WTC11 (cell line): ENCODE data around the gene CIC. TPM values are rescaled to one million over a fixed set of nuclear protein-coding genes. Genes with fewer than 3 reads are reported as not detected.

Experiments used
- ATAC-seq: fragments of 200-7000 bp; cut with Tn5 transposase; 2 replicates; pipeline ENCODE4 v1.10.0; 2021; ENCODE audit warnings: mild to moderate bottlenecking, moderate library complexity
- CTCF ChIA-PET: fragments of 300-600 bp; sonication (Branson Sonifier 250); formaldehyde crosslinking; loops from one replicate; lab custom pipeline; 2021; ENCODE audit warnings: antibody characterized with exemption; lab: Charles Lee
- POLR2A ChIA-PET: fragments of 350-600 bp; sonication (Branson Sonifier 250); formaldehyde crosslinking; loops from one replicate; lab custom pipeline; 2021; ENCODE audit warnings: antibody characterized with exemption; lab: Charles Lee
- DNase-seq: peaks from one replicate; pipeline ENCODE4 v3.0.0; 2021; ENCODE audit warnings: low spot score
- H3K27ac Mint-ChIP-seq: 2 replicates; pipeline ENCODE4 v1.8.0; 2021; ENCODE audit warnings: mixed read lengths
- H3K27me3 Mint-ChIP-seq: 2 replicates; pipeline ENCODE4 v1.8.0; 2021; ENCODE audit warnings: low read depth, mild to moderate bottlenecking, moderate library complexity, mixed read lengths
- H3K36me3 Mint-ChIP-seq: 2 replicates; pipeline ENCODE4 v1.8.0; 2021; ENCODE audit warnings: mixed read lengths
- H3K4me1 Mint-ChIP-seq: 2 replicates; pipeline ENCODE4 v1.8.0; 2022; ENCODE audit warnings: mixed read lengths
- H3K4me3 Mint-ChIP-seq: 2 replicates; pipeline ENCODE4 v1.8.0; 2021; ENCODE audit warnings: mild to moderate bottlenecking, moderate library complexity, mixed read lengths
- H3K9me3 Mint-ChIP-seq: 2 replicates; pipeline ENCODE4 v1.8.0; 2021; ENCODE audit warnings: mixed read lengths
- CREM ChIP-seq: sonication (generic); formaldehyde crosslinking; IDR thresholded peaks from 2 replicates; pipeline ENCODE4 v1.8.1; 2022; ENCODE audit warnings: mild to moderate bottlenecking, missing genetic modification reagents, moderate library complexity
- CTCF ChIP-seq: fragments of 200-600 bp; IDR thresholded peaks from 2 replicates; pipeline ENCODE4 v1.8.0; 2022; ENCODE audit warnings: antibody characterized with exemption
- ESRRA ChIP-seq: sonication (generic); formaldehyde crosslinking; IDR thresholded peaks from 2 replicates; pipeline ENCODE4 v1.8.1; 2022; ENCODE audit warnings: mild to moderate bottlenecking, missing genetic modification reagents, borderline replicate concordance
- GTF2I ChIP-seq: fragments of 250-450 bp; sonication (Bioruptor Pico); conservative IDR thresholded peaks from 2 replicates; pipeline ENCODE4 v1.4.0; 2021; ENCODE audit warnings: mild to moderate bottlenecking
- NFE2L1 ChIP-seq: sonication (generic); formaldehyde crosslinking; IDR thresholded peaks from 2 replicates; pipeline ENCODE4 v1.8.1; 2023; ENCODE audit warnings: missing genetic modification reagents
- NR3C1 ChIP-seq: sonication (generic); formaldehyde crosslinking; conservative IDR thresholded peaks from 2 replicates; pipeline ENCODE4 v1.8.1; 2023; ENCODE audit warnings: low read depth, mild to moderate bottlenecking, missing genetic modification reagents
- PRDM15 ChIP-seq: sonication (generic); formaldehyde crosslinking; IDR thresholded peaks from 2 replicates; pipeline ENCODE4 v1.8.0; 2022; ENCODE audit warnings: missing genetic modification reagents
- RORB ChIP-seq: fragments of 250-450 bp; sonication (Bioruptor Pico); IDR thresholded peaks from 2 replicates; pipeline ENCODE4 v1.9.0; 2021; ENCODE audit warnings: mild to moderate bottlenecking
- USF2 ChIP-seq: sonication (generic); formaldehyde crosslinking; IDR thresholded peaks from 2 replicates; pipeline ENCODE4 v1.8.1; 2023; ENCODE audit warnings: mild to moderate bottlenecking, missing genetic modification reagents, moderate library complexity
- ZNF396 ChIP-seq: fragments of 250-450 bp; sonication (Bioruptor Pico); IDR thresholded peaks from 2 replicates; pipeline ENCODE4 v1.8.0; 2021; ENCODE audit warnings: mild to moderate bottlenecking, moderate library complexity, borderline replicate concordance
- ZNF512 ChIP-seq: sonication (generic); formaldehyde crosslinking; IDR thresholded peaks from 2 replicates; pipeline ENCODE4 v1.8.1; 2022; ENCODE audit warnings: missing genetic modification reagents, borderline replicate concordance
- total RNA-seq: library from RNA; stranded (reverse); gene quantifications from 3 replicates; pipeline ENCODE4 v1.2.3, GENCODE V29; 2021
- TF ChIP-seq, protein P1 (sequence below): sonication (generic); formaldehyde crosslinking; IDR thresholded peaks from 2 replicates; pipeline ENCODE4 v1.8.1; 2023; ENCODE audit warnings: mild to moderate bottlenecking, missing genetic modification reagents

Gene CIC
- total RNA-seq, 1 experiment from 2014 or later: 55.8 TPM

DNA sequence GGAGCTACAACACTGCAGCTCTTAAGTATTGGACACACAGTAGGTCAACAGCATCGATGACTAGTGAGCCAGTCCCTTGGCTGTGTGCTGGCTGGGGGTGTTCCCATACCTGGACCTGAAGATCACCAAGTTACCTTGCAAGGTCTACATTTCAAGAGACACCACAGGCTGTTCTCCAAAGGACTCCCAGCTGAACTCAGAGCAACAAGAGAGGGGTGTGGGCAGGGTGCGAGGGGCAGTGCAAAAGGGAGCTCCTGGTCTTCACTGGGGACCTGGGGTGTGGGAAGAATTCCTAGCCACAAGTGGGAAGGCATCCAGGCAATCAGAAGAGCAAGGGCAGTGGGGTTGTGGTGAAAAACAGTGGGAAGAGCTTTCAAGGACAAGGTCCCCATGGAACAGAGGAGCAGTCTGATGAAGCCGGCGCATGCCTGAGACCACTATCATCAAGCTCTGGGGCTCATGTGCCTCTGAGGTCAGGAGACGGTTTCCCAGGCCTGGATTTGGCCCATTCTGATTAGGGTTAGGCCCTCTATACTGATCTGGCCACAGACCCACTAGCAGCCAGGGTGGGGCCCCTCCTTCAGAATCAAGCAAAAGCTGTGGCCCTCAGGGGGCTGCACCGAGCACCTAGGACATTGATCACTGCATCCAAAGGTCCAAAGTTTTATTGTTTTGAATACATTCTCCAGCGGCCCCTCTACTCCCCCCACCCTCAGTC, 22.0 kb upstream of the CIC start:
- ChIA-PET CTCF (interaction anchor here (0.7 to 7.8 kb wide), 10 partner anchors 9 to 114 kb away, joined by 3 to 239 read pairs (median 4); no protein-coding TSS in a partner anchor), POLR2A (interaction anchor here (0.5 to 3.6 kb wide), 6 partner anchors 8 to 137 kb away, joined by 3 to 28 read pairs (median 4); partner anchors contain the start of genes ERF and PRR19)
- H3K4me1 Mint-ChIP-seq: peaks cover 44% of the 10 kb centered on the region
- peak overlapping the region; percentile 75 for H3K27ac Mint-ChIP-seq
- no peak for ATAC-seq
- no peaks in the 10 kb centered on the region for H3K9me3 Mint-ChIP-seq
- TF ChIP-seq NR3C1 (CRISPR knock-in tag): no peak
- TF ChIP-seq PRDM15 (CRISPR knock-in tag): no peak
- no peak for TF ChIP-seq CTCF
- TF ChIP-seq CREM (CRISPR knock-in tag): no peak
- no peak for TF ChIP-seq ESRRA (CRISPR knock-in tag)
- no peak for TF ChIP-seq USF2 (CRISPR knock-in tag)
- no peak for TF ChIP-seq ZNF512 (CRISPR knock-in tag)
- no peak for TF ChIP-seq NFE2L1
- no peak overlapping the region for H3K4me3 Mint-ChIP-seq
- H3K27me3 Mint-ChIP-seq: no peaks in the 10 kb centered on the region
- DNase-seq: no peak
- no peaks in the 10 kb centered on the region for H3K36me3 Mint-ChIP-seq

GRCh38 chr19:42247640-42248199, 21.3 kb upstream of the CIC start:
- ATAC-seq (no peak), DNase-seq (no peak)
- ChIA-PET CTCF (interaction anchor here (0.5 to 7.8 kb wide), 7 partner anchors 15 to 99 kb away, joined by 3 to 239 read pairs (median 4); no protein-coding TSS in a partner anchor), POLR2A (interaction anchor here (0.6 to 3.6 kb wide), 4 partner anchors 8 to 54 kb away, joined by 3 to 28 read pairs (median 8); partner anchors contain the start of genes ERF and PRR19)
- Mint-ChIP-seq H3K4me1 (peaks cover 50% of the 10 kb centered on the region), H3K4me3 (no peak overlapping the region), H3K36me3 (no peaks in the 10 kb centered on the region), H3K27me3 (no peaks in the 10 kb centered on the region), H3K27ac (no peak overlapping the region), H3K9me3 (no peaks in the 10 kb centered on the region)
- TF ChIP-seq RORB (CRISPR knock-in tag): no peak

GRCh38 chr19:42248270-42249148, 20.5 kb upstream of the CIC start:
- Mint-ChIP-seq H3K36me3 (no peaks in the 10 kb centered on the region), H3K27me3 (no peaks in the 10 kb centered on the region), H3K9me3 (no peaks in the 10 kb centered on the region), H3K4me1 (peaks cover 48% of the 10 kb centered on the region), H3K4me3 (no peak overlapping the region), H3K27ac (no peak overlapping the region)
- CTCF ChIA-PET: interaction anchor here (0.6 to 7.8 kb wide), 5 partner anchors 14 to 47 kb away, joined by 3 to 239 read pairs (median 4); no protein-coding TSS in a partner anchor
- ATAC-seq: no peak
- no peak for DNase-seq
- POLR2A ChIA-PET: no interaction called here
- TF ChIP-seq GTF2I (CRISPR knock-in tag): no peak
- TF ChIP-seq, protein P1, sequence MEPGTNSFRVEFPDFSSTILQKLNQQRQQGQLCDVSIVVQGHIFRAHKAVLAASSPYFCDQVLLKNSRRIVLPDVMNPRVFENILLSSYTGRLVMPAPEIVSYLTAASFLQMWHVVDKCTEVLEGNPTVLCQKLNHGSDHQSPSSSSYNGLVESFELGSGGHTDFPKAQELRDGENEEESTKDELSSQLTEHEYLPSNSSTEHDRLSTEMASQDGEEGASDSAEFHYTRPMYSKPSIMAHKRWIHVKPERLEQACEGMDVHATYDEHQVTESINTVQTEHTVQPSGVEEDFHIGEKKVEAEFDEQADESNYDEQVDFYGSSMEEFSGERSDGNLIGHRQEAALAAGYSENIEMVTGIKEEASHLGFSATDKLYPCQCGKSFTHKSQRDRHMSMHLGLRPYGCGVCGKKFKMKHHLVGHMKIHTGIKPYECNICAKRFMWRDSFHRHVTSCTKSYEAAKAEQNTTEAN (CRISPR knock-in tag): no peak
- TF ChIP-seq ZNF396 (CRISPR knock-in tag): no peak
- no peak for TF ChIP-seq ZNF512 (CRISPR knock-in tag)
